ENCODE measurements around the gene ISYNA1. TPM values are rescaled to one million over a fixed set of nuclear protein-coding genes. Genes with fewer than 3 reads are reported as not detected.

Gene ISYNA1
- total and polyA plus RNA-seq, 4 donors, result 14.7 to 56.7 (median 25.0) TPM

DNA sequence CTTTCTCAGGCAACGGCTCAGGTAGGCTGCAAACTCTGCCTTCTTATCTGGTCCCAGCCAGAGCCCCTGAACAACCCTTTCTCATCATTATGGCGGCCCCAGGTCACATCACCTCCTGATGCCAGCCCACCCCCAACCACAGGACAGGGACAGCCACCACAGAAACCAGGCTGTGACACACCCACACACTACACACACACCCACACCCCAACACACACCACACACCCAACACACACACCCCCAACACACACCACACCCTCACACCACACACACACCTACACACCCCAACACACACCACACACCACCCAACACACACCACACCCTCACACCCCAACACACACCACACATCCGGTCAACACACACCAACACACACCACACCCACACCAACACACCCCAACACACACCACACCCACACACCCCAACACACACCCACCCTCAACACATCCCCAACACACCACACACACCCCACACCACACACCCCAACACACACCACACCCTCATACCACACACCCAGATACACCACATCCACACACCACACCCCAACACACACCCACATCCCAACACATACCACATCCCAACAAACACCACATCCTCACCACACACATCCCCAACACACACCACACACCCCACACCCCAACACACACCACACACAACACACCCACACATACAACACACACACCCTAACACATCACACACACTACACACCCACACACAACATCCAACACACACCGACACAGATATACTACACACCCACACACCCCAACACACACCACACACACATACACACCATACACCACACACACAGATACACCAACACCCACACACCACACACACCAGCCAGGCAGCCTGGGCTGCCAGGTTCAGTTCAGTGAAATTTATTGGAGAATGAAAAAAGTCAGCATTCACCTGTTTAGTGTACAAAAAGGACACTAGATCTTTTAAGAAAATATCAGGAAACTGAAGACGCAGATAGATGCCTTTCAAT is 4.2 kb upstream of the ISYNA1 start:
- ATAC-seq (ENCODE audit: insufficient read depth, low FRiP score) (no peak), DNase-seq (no peak)
- Histone ChIP-seq H3K4me1 (ENCODE audit: control insufficient read depth in 5 of 5, insufficient read depth in 5 of 5, low read length in 5 of 5) (peaks cover 0 to 21% (median 10%) of the 10 kb centered on the region in 5 donors), H3K9me3 (ENCODE audit: control insufficient read depth in 4 of 4, insufficient read depth in 3 of 4, low read length in 3 of 4) (no peaks in the 10 kb centered on the region), H3K4me3 (no peak overlapping the region), H3K36me3 (ENCODE audit: control insufficient read depth in 4 of 4, insufficient read depth in 4 of 4, low read length in 4 of 4) (peaks cover 0 to 41% (median 4%) of the 10 kb centered on the region in 4 donors), H3K27ac (ENCODE audit: low read depth in 1 of 2, low read length in 1 of 2) (no peak overlapping the region), H3K27me3 (ENCODE audit: control insufficient read depth in 3 of 3, insufficient read depth in 3 of 3, low read length in 2 of 3) (no peaks in the 10 kb centered on the region), H3K9ac (ENCODE audit: insufficient read depth in 1 of 2, low read length in 2 of 2) (no peak overlapping the region)
- TF ChIP-seq, protein P1, sequence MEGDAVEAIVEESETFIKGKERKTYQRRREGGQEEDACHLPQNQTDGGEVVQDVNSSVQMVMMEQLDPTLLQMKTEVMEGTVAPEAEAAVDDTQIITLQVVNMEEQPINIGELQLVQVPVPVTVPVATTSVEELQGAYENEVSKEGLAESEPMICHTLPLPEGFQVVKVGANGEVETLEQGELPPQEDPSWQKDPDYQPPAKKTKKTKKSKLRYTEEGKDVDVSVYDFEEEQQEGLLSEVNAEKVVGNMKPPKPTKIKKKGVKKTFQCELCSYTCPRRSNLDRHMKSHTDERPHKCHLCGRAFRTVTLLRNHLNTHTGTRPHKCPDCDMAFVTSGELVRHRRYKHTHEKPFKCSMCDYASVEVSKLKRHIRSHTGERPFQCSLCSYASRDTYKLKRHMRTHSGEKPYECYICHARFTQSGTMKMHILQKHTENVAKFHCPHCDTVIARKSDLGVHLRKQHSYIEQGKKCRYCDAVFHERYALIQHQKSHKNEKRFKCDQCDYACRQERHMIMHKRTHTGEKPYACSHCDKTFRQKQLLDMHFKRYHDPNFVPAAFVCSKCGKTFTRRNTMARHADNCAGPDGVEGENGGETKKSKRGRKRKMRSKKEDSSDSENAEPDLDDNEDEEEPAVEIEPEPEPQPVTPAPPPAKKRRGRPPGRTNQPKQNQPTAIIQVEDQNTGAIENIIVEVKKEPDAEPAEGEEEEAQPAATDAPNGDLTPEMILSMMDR (IDR thresholded peaks at IDR 0.05; ENCODE audit: control extremely low read depth, extremely low read depth), result no peak
- WGBS, 2 donors, result 90% methylated on average over 5 of the region's 5 CpGs

GRCh38 chr19:18440936-18441803 is 3.2 kb upstream of the ISYNA1 start:
- H3K9ac ChIP-seq (ENCODE audit: insufficient read depth in 1 of 2, low read length in 2 of 2), result no peak overlapping the region
- no peak for DNase-seq
- TF ChIP-seq, protein P1 (IDR thresholded peaks at IDR 0.05; ENCODE audit: control extremely low read depth, extremely low read depth), result no peak

GRCh38 chr19:18440415-18440877 is 2.5 kb upstream of the ISYNA1 start:
- Histone ChIP-seq H3K4me1 (ENCODE audit: control insufficient read depth in 5 of 5, insufficient read depth in 5 of 5, low read length in 5 of 5) (peaks cover 0 to 20% (median 14%) of the 10 kb centered on the region in 5 donors), H3K27me3 (ENCODE audit: control insufficient read depth in 3 of 3, insufficient read depth in 3 of 3, low read length in 2 of 3) (no peaks in the 10 kb centered on the region), H3K9ac (ENCODE audit: insufficient read depth in 1 of 2, low read length in 2 of 2) (no peak overlapping the region), H3K4me3 (no peak overlapping the region), H3K9me3 (ENCODE audit: control insufficient read depth in 4 of 4, insufficient read depth in 3 of 4, low read length in 3 of 4) (no peaks in the 10 kb centered on the region), H3K36me3 (ENCODE audit: control insufficient read depth in 4 of 4, insufficient read depth in 4 of 4, low read length in 4 of 4) (peaks cover 0 to 24% (median 4%) of the 10 kb centered on the region in 4 donors), H3K27ac (ENCODE audit: low read depth in 1 of 2, low read length in 1 of 2) (no peak overlapping the region)
- DNase-seq (no peak), ATAC-seq (ENCODE audit: insufficient read depth, low FRiP score) (no peak)
- 48 to 49% methylated on average over 11 of the region's 11 CpGs for WGBS, 2 donors
- TF ChIP-seq, protein P1 (IDR thresholded peaks at IDR 0.05; ENCODE audit: control extremely low read depth, extremely low read depth), result no peak

More at GRCh38 chr19:18440936-18441803, 3.2 kb upstream of the ISYNA1 start:
- no peaks in the 10 kb centered on the region for H3K27me3 ChIP-seq (ENCODE audit: control insufficient read depth in 3 of 3, insufficient read depth in 3 of 3, low read length in 2 of 3)
- H3K4me1 ChIP-seq (ENCODE audit: control insufficient read depth in 5 of 5, insufficient read depth in 5 of 5, low read length in 5 of 5), result peaks cover 0 to 18% (median 14%) of the 10 kb centered on the region in 5 donors
- no peaks in the 10 kb centered on the region for H3K9me3 ChIP-seq (ENCODE audit: control insufficient read depth in 4 of 4, insufficient read depth in 3 of 4, low read length in 3 of 4)
- WGBS, 2 donors, result 87 to 88% methylated on average over 23 of the region's 23 CpGs
- peaks cover 0 to 31% (median 4%) of the 10 kb centered on the region in 4 donors for H3K36me3 ChIP-seq (ENCODE audit: control insufficient read depth in 4 of 4, insufficient read depth in 4 of 4, low read length in 4 of 4)
- ATAC-seq (ENCODE audit: insufficient read depth, low FRiP score), result no peak
- no peak overlapping the region for H3K27ac ChIP-seq (ENCODE audit: low read depth in 1 of 2, low read length in 1 of 2)
- H3K4me3 ChIP-seq, result no peak overlapping the region
